Colonic mucosa (tissue), 4 donors: Measurements from ENCODE around the gene SLC19A1. TPM values are rescaled to one million over a fixed set of nuclear protein-coding genes. Genes with fewer than 3 reads are reported as not detected.

Source experiments
- DNase-seq: peaks from one replicate; pipeline ENCODE4 v3.0.0-alpha.2; 2020
- H3K27ac ChIP-seq: fragments of 200-600 bp; one replicate; pipeline ENCODE4 v1.8.0; 2021
- H3K27me3 ChIP-seq: fragments of 200-600 bp; one replicate; pipeline ENCODE4 v1.8.0; 2021
- H3K36me3 ChIP-seq: fragments of 200-600 bp; one replicate; pipeline ENCODE4 v1.8.0; 2021
- H3K4me1 ChIP-seq: fragments of 200-600 bp; one replicate; pipeline ENCODE4 v1.8.0; 2021; ENCODE audit warnings: mild to moderate bottlenecking
- H3K4me3 ChIP-seq: fragments of 200-600 bp; one replicate; pipeline ENCODE4 v1.8.0; 2021
- H3K9ac ChIP-seq, 2 donors: one replicate each; pipeline ENCODE4 v1.7.0; 2013; ENCODE audit warnings: control low read depth in 2 of 2, low read depth in 2 of 2, low read length in 2 of 2
- H3K9me3 ChIP-seq: fragments of 200-600 bp; one replicate; pipeline ENCODE4 v1.8.0; 2021
- intact Hi-C: fragments of 100-400 bp; cut with DNase I; formaldehyde crosslinking; loops from one replicate; pipeline ENCODE4 v1.14.1; 2022
- total RNA-seq, 2 donors: library from RNA; stranded (reverse); fragmentation: NEBNext Ultra II Directional in 1 of 2; extraction: Animal tissue kit (Norgen Biotek cat#: 25700) in 1 of 2; gene quantifications; one replicate each; pipeline ENCODE4 v1.2.1, GENCODE V29; 2021
- TF ChIP-seq, protein P1 (sequence below): fragments of 200-600 bp; IDR thresholded peaks from one replicate; pipeline ENCODE4 v1.8.0; 2022; ENCODE audit warnings: antibody characterized with exemption, mild to moderate bottlenecking
- donor health status: healthy.
- donor health status: DM: no; HTN: no; CAD: no.
- donor health status: DM: no; HTN: no; CAD: no.

The SLC19A1 gene
- total RNA-seq, 2 donors from 2014 or later: 10.7 to 25.3 TPM

DNA sequence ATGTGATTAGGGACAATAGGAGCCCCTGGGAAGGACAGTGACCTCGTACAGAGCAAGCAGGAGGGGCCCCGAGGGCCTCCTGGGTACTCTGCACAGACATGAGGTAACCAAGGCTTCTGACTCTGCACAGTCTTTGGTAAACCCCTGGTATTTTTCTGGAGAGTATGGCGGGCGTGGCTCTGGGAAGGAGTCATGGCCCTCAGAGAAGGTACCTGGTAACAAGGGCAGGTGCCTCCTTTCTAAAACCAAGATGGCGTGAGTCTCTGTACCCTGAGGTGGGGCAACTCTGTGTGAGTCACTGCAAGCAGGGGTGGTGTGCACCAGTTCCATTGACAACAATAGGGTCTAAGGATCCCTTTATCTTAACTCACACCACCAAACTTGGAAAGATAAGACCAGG, 39.9 kb upstream of the SLC19A1 start:
- intact Hi-C loops: no loop called here
- DNase-seq: peak; percentile 7
- no peaks in the 10 kb centered on the region for H3K9me3 ChIP-seq
- no peak overlapping the region for H3K9ac ChIP-seq
- H3K27me3 ChIP-seq: no peaks in the 10 kb centered on the region
- TF ChIP-seq, protein P1, sequence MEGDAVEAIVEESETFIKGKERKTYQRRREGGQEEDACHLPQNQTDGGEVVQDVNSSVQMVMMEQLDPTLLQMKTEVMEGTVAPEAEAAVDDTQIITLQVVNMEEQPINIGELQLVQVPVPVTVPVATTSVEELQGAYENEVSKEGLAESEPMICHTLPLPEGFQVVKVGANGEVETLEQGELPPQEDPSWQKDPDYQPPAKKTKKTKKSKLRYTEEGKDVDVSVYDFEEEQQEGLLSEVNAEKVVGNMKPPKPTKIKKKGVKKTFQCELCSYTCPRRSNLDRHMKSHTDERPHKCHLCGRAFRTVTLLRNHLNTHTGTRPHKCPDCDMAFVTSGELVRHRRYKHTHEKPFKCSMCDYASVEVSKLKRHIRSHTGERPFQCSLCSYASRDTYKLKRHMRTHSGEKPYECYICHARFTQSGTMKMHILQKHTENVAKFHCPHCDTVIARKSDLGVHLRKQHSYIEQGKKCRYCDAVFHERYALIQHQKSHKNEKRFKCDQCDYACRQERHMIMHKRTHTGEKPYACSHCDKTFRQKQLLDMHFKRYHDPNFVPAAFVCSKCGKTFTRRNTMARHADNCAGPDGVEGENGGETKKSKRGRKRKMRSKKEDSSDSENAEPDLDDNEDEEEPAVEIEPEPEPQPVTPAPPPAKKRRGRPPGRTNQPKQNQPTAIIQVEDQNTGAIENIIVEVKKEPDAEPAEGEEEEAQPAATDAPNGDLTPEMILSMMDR: no peak
- H3K27ac ChIP-seq: no peak overlapping the region
- H3K36me3 ChIP-seq: no peaks in the 10 kb centered on the region
- no peaks in the 10 kb centered on the region for H3K4me1 ChIP-seq
- no peak overlapping the region for H3K4me3 ChIP-seq

GRCh38 chr21:45581322-45581712, 39.1 kb upstream of the SLC19A1 start:
- Histone ChIP-seq H3K27ac (no peak overlapping the region), H3K36me3 (no peaks in the 10 kb centered on the region), H3K9ac (no peak overlapping the region), H3K4me3 (no peak overlapping the region), H3K4me1 (no peaks in the 10 kb centered on the region), H3K9me3 (no peaks in the 10 kb centered on the region), H3K27me3 (no peaks in the 10 kb centered on the region)
- intact Hi-C loops: no loop called here
- peak; percentile 12 for DNase-seq
- TF ChIP-seq, protein P1: no peak

- Histone ChIP-seq H3K4me3 (no peak overlapping the region), H3K36me3 (no peaks in the 10 kb centered on the region), H3K9ac (no peak overlapping the region), H3K9me3 (no peaks in the 10 kb centered on the region), H3K27me3 (no peaks in the 10 kb centered on the region), H3K4me1 (no peaks in the 10 kb centered on the region), H3K27ac (no peak overlapping the region)
- intact Hi-C loops: no loop called here
- DNase-seq: peak; percentile 6
- TF ChIP-seq, protein P1: no peak
These were observed 38.5 kb upstream of the SLC19A1 start for GRCh38 chr21:45580576-45581321.

- H3K9ac ChIP-seq: no peak overlapping the region
- no peaks in the 10 kb centered on the region for H3K9me3 ChIP-seq
- H3K27me3 ChIP-seq: no peaks in the 10 kb centered on the region
- no peaks in the 10 kb centered on the region for H3K4me1 ChIP-seq
- no peak overlapping the region for H3K4me3 ChIP-seq
- intact Hi-C loops: no loop called here
- no peak overlapping the region for H3K27ac ChIP-seq
- H3K36me3 ChIP-seq: no peaks in the 10 kb centered on the region
- DNase-seq: peak; percentile 6
- TF ChIP-seq, protein P1: no peak
These were observed 37.9 kb upstream of the SLC19A1 start for GRCh38 chr21:45580181-45580575.

DNA sequence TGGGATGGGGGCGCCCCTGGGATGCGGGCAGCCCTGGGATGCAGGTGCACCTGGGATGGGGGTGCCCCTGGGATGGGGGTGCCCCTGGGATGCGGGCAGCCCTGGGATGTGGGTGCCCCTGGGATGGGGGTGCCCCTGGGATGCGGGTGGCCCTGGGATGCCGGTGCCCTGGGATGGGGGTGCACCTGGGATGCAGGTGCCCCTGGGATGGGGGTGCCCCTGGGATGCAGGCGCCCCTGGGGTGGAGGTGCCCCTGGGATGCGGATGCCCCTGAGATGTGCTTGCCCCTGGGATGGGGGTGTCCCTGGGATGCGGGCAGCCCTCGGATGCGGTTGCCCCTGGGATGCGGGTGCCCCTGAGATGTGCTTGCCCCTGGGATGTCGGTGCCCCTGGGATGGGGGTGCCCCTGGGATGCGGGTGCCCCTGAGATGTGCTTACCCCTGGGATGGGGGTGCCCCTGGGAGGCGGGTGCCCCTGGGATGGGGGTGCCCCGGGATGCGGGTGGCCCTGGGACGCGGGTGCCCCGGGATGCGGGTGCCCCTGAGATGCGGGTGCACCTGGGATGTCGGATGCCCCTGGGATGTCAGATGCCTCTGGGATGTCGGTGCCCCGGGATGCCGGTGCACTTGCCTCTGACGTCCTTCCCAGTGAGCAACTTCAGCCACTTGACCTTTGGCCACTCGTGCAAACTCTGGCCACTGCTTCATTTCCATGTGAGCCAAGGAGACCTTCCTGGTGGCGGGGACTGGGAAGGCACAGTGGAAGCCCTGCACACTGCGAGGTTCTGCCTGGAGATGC, 37.3 kb upstream of the SLC19A1 start:
- Histone ChIP-seq H3K27me3 (no peaks in the 10 kb centered on the region), H3K9ac (no peak overlapping the region), H3K4me1 (no peaks in the 10 kb centered on the region), H3K36me3 (no peaks in the 10 kb centered on the region), H3K9me3 (no peaks in the 10 kb centered on the region), H3K27ac (no peak overlapping the region), H3K4me3 (no peak overlapping the region)
- peak; percentile 8 for DNase-seq
- intact Hi-C loops: no loop called here
- TF ChIP-seq, protein P1: no peak
